Stimulated activated CD4-positive, alpha-beta T cell treated with anti-CD3 and anti-CD28 coated beads, TNF-alpha, amount 100 ng/mL, for 48 hours (primary cell): ENCODE results near the gene SLC19A1.

Experiments used
- DNase-seq, 3 donors: peaks; one replicate each; pipeline ENCODE4 v3.0.0-alpha.2; 2020; ENCODE audit warnings: low read depth in 3 of 3

The SLC19A1 gene

DNA sequence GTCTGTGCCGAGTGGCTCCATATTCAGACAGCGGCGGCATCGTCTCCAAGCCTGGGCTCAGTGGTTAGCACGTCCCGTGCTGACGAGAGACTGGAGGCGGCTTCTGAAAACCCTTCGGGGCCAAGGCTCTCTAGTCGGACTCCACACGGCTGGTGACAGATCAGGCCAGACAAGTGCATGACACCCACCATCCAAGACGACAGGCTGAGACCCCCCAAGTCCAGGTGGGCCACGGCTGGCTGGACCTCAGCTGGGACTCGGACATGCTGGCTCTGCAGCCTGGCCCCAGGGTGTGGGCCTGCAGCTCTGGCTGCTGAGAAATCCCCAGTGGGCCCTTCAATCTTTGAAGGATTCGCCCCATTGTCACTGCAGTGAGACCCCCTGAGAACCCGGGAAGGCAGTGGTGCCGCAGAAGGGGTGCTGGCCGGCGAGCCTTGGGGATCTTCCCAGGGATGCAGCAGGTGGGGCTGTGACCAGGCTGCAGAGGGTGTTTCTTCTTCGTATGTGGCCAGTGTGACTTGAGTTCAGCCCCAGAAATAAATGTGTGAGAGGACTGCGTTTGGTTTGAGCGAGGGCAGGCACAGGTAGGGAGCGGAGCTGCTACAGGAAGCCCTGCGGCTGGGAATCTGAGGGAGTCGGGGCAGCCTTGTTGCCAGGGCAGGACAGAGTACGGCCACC lies 15.9 kb upstream of the SLC19A1 start:
- no peak for DNase-seq

DNA sequence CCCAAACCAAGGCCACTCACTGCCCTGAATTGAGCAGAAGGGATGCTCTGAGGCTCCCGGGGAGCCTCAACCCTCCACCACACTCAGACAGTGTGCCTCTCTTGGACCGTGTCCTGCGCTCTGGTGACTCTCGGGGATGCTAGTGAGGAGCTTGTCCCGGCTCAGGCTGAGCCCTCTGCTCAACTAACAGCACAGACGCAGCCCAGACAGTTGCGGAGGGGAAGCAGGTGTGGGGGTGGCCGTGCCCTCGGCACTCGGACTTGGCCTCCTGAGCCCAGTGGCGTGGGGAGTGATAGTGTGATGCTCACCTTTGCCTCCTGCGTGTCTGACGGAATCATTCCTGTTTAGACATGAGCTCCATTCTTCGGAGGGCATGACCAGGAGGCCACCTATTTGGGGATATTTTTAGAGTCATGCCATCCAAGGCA lies 15.4 kb upstream of the SLC19A1 start:
- no peak for DNase-seq

DNA sequence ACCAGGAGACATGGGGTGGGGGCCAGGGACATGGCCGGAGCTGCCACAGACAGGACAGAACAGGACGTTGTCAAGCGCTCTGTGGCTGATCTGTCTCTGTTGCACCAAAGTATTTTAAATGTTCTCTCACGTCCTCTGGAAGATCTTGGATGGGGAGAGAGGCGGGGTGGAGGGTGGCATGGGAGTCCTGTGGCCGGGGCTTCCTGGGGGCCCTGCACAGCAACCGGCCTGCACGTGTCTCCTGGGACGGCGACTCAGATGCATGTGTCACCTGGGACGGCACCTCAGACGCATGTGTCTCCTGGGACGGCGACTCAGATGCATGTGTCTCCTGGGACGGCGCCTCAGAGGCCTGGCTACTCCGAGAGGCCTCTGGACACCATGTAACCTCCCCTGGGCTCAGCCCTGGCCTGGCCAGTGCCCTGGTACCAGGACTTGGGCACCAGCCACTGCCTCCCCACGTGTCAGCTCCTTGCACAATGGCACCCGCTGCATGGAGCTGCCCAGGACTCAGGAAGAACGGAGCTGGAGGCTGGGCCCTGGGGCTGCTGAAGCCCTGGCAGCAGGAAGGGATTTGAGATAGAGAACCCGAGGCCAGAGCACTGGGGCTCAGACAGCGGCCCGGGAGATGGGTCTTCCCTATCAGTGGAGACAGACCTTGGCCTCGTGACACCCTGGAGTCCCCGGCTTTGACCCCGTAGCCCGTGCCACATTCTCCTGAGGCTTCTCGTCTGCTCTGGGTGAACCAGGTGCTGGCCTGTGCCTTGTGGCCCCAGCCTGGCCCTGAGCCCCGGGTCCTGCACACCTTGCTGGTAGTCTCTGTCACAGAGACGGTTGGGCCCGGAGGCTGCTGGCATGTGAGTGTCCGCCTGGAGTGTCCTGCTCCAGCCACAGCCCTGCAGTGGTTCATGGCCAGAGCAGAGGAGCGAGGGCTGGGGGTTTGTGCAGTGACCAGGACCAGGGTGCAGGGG lies 14.7 kb upstream of the SLC19A1 start:
- DNase-seq: no peak

DNA sequence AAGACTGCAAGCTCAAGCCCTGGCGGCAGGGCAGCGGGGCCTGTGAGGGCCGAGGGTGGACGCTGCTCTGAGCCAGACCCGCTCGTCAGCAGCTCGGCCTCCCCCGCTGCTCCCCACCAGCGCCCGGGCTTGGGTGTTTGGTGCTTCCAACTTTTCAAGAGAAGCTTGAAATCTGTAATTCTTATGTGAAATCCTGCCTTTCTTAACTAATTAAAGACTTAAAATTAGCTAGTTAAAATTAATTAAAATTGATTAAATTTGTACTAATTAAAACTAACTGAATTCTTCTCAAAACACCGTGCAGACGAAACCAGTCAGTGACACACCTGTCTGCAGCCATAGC lies 14.0 kb upstream of the SLC19A1 start:
- no peak for DNase-seq

DNA sequence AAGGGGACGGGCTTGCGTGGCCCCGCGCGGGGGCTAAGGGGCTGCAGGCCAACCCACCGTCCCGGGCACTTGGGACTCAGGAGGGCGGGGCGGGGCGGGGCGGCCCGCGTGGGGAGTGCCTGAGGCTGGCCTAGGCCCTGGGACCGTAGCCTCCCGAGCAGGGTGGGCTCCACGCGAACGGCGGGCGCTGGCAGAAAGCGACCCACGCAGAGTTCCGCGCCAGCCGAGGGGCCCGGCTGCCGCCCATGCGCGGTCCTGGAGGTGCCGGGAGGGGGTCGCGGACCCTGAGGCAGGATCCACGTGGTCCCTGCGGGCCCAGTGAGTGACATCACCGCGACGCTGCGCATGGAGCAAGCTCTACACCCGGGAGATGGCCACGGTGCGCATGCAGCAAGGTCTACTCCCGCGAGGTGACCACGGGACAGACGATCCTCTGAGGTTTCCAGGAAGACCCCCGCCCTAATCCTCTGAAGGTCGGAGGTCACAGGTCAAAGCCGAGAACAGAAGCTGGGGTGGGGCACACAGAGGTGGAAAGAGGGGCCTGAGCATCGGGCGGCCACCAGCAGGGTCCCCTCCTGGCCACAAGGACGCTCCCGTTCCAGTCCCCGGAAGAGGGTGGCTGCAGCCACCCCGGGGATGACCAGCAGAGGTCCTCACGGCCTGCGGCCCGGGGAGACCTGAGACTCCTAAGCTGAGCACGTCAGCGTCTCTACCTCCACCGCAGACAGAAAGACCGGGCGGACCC lies 13.5 kb upstream of the SLC19A1 start:
- DNase-seq: peak in 1 of 3 donors; percentile 56

DNA sequence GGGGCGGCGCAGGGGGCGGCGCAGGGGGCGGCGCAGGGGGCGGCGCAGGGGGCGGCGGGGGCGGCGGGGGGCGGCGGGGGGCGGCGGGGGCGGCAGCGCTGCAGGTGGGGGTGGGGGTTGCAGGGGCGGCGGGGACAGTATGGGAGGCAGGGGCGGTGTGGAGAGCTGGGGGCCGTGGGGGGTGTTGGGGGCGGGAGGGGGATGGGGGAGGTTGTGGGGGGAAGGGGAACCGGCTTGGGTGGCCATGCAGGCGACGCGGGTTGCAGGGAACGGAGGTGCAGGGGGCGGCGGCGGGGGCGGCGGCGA lies 13.0 kb upstream of the SLC19A1 start:
- DNase-seq: no peak

DNA sequence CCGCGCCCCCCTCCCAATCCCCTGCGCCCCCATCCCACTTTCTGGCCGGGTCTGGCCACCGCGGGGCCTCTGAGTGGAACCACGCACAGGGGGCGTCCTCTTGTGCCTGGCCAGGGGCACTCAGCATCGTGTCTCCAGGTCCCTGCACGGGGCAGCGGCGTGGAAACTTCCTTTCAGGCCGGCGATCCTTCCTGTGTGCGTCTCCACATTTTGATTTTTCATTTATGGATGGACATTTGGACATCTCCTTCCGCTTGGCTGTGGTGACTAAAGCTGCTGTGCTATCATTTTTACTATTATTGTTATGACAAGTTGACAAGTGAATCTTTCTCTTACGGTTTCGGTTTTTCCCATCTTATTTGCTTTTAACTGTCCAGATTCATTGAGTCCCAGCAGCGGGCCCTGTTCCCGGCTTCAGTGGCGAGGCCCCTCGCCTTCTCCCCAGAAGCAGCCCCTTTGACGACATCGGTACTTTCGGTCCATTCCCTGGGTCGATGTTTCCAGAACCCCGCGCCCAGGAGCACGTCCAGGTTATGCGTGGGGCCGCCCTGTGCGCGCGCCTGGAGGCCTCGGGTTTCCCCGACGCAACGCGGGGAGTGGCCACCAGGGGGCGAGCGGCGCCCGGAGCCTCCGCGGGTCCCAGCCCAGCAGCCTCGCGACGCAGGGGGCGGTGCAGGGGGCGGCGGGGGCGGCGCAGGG lies 12.4 kb upstream of the SLC19A1 start:
- DNase-seq: peak; percentile 70 to 81 (median 72)

DNA sequence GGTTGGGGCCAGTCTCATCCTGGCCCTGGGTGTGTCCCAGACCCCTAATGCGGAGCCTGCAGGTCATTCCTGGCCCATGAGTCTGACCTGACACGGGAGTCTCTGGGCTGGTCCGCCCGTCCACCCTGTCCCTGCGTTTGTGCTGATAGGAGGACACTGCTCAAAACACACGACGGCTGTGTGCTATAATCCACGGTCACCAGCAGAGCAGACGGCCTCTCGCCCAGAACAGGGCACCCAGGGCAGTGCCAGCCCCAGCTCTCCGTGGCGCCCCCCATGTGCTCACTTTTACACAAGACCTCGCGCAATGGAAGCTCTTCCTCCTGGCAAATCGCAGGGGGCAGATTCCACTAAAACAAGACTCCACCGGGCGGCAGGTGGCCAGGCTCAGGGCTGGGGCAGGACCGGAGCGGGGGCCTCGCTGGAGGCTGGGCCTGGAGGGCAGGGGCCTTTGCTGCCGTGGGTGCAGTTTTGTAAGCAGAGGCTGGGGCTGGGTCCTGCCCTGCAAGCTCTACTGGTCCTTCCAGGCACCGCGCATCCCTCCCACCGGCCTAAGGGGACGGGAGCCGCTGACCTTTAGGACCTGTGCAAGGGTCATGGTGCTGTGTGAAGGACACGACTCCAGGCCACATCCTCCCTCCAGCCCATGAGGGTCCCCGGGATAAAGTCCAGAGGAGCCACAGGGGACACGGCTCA lies 10.6 kb upstream of the SLC19A1 start:
- DNase-seq: no peak

DNA sequence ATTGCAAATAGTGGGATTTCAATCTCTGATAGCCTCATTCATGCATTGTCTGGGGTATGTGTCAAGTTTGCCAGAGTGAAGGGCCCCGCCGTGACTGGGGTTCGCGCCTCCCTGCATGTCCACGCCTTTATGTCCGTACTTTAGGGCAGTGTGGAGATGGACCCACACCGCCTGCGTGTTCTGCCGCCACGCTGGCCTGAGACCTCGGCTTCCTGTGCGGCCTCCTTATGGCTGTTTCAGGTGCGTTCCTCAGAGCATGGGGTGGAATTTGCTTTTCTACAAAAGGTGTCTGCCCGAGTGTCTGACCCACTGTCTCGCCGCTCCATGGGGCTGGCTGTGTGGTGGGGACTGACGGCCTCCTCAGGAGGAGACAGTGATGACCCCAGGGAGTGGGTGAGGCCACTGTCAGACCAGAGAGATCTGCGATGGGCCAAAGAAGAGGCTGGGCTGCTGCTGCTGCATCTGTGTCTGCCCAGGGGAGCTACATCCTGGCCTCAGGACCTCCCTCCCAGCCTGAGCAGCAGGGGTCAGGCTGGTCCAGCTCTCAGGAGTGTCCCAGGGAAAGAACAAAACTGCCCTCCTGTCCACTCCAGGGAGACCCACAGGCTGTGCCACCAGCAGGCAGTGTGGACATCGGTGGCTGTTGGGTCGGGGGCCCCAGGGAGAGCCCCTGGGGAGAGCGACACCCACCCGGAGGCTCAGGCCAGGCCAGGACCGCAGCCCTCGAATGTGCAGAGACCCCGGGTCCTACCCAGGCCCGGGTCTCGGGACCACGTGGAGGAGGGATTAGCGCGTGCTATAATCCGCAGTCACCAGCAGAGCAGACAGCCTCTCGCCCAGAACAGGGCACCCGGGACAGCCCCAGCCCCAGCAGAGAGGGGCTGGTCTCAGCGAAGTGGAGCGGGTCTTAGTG lies 9.8 kb upstream of the SLC19A1 start:
- no peak for DNase-seq

DNA sequence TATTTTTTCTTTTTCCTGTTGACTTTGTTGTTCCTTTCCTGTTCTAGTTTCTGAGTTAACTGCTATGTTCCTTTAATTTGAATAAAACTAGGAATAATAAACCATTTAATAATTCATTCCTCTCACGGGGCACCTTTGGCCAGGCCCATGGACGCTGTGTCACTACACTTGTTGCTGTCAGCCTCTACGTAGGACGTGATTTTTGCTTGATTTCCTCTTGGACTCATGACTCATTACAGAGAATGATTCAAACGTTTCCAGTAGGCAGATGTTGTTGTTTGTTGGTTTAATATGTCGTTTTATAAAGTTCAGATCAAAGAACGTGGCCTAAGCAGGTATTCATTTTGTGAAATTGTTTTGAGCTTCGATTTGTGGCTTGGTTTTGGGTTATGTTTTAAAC lies 9.1 kb upstream of the SLC19A1 start:
- peak in 1 of 3 donors; percentile 49 for DNase-seq

DNA sequence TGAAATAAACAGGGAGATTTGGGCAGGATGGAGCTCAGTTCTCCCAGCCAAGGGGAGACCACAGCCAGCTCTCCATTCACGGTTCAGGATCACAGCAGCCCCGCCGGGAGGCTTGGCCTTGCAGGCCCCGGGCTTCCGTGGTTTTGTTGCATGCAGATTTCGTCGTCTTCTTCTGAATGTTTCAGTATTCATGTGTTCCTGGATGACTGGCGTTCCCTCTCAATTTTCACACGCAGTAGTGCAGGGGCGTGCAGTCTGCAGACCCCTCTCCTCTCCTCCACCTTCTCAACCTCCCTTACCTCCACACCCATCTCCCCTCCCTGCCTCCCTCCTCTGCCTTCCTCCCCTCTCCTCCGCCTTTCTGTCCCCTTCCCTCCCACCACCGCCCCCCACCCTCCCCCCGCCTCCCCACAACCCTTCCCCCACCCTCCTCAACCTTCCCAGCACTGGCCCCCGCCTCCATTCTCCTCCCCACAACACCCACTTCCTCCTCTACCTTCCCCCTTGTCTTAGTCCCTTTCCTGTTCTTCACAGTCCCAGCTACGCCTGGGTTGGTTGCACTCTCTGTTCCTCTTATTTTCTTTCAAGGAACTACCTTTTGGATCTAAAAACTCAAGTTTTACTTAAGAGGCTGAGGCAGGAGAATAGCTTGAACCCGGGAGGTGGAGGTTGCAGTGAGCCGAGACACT lies 8.4 kb upstream of the SLC19A1 start:
- peak in 2 of 3 donors; percentile 42 to 54 for DNase-seq

DNA sequence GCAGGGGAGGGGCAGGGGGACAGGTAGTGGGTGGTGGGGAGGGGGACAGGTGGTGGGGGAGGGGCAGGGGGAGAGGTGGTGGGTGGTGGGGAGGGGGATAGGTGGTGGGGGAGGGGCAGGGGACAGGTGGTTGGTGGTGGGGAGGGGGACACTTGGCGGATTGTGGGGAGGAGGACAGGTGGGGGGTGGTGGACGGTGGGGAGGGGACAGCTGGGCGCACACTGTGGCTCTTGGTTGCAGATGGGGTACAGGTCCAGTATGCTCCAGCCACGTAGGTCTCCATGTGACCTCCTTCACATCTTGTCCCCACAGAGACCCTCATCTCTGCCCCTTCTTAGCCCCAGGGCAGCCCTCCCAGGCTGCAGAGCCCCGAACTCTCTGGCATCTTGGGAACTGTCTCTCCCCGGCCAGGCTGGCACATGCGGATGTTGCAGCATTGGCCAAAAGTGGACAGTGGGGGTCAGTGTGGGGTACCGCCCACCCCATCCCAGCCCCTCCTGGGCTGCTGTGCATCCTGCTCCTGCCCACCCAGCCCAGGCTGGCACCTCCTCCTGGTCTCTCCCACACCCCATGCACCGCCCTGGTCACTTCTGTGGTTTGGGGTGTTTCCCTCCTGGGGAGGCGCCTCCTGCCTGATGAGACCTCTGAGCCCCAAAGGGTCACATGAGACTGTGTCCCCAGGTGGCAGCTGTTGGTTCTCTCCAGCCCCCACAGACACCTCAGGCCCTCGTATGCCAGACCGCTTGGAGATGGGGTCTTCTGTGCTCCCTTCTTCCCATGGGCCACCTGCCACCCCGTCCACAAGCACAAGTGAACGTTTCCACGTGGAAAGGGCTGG lies 7.6 kb upstream of the SLC19A1 start:
- no peak for DNase-seq

DNA sequence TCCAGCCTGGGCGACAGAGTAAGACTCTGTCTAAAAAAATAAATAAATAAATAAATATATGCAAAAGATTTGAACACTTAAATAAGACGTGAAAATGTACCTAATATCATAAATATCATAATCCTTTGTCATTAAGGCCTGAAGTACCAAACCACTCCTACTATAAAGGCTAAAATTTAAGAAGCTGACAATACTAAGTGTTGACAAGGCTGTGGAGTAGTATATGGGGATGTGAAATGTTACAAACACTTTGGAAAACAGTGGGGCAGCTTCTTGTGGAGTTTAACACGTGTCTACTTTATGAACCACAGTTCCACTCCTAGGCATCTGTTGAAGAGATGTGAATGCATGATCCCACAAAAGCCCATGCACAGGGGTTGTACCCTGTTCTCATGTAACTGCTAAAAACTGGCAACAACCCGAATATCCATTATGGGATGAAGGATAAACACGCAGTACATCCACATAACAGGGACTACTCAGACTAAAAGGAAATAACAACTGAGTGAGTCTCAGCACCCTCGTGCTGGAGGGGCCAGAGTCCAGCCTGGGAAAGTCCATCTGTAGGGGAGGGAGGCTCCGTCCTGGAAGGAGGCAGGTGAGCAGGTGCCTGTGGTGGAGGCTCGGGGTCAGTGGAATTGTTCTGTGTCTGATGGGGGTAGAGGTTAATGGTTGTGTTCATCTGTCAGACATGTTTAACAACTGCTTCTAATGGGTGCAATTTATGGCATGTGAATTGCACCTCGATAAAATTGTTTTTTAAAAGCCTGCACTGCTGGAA lies 6.7 kb upstream of the SLC19A1 start:
- DNase-seq: no peak

DNA sequence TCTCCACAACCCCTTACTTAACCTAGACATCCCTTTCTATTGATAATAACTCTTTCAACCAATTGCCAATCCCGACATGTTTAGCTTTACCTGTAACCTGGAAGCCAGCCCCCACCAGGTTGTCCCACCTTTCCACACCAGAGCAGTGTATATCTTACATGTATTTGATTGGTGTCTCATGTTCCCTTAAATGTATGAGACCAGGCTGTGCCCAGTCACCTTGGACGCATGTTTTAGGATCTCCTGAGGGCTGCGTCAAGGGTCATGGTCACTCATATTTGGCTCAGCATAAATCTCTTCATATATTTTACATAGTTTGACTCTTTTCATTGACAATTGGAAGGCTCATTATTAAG lies 5.3 kb upstream of the SLC19A1 start:
- no peak for DNase-seq

DNA sequence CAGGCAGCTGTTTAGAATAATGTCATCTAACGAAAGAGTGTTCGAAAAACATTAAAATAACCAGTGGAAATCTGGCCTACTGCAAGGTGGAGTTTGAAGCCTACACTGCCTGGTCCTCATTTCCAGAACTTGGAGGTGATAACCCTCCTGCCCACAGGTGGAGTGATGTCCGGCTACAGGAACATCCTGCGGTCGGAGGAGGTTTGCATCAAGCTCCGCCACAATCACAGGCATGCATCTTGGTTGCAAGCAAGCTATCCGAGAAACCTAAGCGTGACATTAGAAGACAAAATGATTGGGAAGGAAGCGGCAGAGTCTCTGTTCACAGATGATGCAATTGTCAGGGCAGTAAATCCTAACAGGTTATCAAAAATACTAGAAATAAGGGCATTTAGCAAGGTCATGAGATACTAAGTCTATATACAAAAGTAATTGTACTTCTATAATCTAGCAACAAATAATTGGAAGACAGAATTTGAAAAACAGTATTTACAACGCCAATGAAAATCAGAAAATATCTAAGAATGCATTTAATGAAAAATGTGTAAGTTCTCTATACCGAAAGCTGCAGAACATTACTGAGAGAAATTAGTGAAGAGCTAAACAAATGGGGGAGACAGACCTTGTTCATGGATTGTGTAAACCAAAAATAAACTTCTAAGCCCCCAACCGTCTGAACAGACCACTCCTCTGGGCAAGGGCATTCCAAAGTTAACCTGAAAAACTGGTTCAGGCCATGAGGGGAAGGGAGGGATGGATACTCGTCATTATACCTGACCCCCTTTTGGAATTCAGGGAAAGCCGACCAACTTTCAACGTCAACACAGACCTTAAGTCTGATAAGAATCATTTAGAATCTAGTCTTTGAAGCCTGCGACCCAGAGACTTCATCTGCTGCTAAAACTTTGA lies 4.7 kb upstream of the SLC19A1 start:
- no peak for DNase-seq

DNA sequence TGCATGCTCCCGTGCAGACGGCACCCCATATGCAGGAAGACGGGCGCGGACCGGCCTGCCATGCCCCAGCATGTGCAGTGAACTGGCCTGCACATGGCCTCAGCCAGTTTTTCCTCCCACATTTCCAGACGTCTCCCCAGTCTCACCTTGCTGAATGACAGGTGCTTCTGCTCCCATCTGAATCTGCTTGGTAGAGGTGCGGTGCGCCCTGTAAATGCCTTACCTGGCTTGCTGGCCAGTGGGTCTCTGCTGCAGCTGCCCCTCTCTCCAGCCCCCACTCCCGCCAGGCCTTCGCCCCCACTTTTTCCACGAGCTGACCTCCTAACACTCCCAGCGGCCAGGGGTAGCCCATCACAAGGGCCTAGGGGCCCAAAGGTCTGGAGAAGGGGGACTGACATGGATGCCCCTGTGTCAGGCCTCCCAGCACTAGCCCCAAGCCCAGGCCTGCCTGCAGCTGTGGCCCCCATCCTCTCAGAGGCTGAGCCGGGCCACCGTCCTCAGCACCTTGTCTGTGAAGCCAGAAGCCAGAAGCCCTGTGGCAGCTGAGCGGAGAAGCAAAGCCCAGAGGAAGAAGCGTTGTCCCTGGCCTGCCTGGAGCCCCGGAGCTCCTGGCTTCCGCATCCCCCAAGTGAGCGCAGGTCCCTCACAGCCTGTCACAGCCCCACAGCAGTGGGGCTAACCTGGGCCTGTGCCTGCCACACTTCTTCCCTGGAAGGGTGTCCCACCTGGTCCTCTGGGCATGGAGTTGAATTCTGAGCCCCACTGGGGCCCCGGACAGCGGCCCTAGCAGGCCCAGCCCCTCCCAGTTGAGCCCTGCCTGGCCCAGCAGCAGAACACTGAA lies 3.7 kb upstream of the SLC19A1 start:
- DNase-seq: no peak
